K562 treated with DMSO at 1 percent for 12 hours (cell line): ENCODE measurements around the gene SLC39A9. TPM values are rescaled to one million over a fixed set of nuclear protein-coding genes. Genes with fewer than 3 reads are reported as not detected.

Experiments used
- total RNA-seq: library from RNA; unstranded; fragments of 300-600 nt; gene quantifications from 2 replicates; pipeline ENCODE4 v1.2.3, GENCODE V29; 2022; ENCODE audit not compliant: insufficient read depth

Gene SLC39A9, protein sequence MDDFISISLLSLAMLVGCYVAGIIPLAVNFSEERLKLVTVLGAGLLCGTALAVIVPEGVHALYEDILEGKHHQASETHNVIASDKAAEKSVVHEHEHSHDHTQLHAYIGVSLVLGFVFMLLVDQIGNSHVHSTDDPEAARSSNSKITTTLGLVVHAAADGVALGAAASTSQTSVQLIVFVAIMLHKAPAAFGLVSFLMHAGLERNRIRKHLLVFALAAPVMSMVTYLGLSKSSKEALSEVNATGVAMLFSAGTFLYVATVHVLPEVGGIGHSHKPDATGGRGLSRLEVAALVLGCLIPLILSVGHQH
- 14.4 and 30.1 TPM in 2 replicates for total RNA-seq

GRCh38 chr14:69398053-69398817, at the start of gene SLC39A9, which contains the start of gene ERH:
SLC39A9 (plus strand) TSS chr14:69398692; CDS start chr14:69399370, 678 bp downstream.
ERH (minus strand) TSS chr14:69398299; CDS start chr14:69398233, 66 bp downstream.

GRCh38 chr14:69484444-69485314, 86.2 kb downstream of the SLC39A9 start, which contains the start of gene PLEKHD1:
PLEKHD1 (plus strand) TSS chr14:69484728; CDS start chr14:69484966, 238 bp downstream.

Other genes with a start within 250 kb of the SLC39A9 start
- gene DCAF5, start 245.6 kb upstream of the SLC39A9 start, total RNA-seq = 7.8 and 28.9 TPM in 2 replicates
- 2.9 and 7.0 TPM in 2 replicates for gene EXD2, start 207.2 kb upstream of the SLC39A9 start, total RNA-seq
- gene GALNT16, start 138.5 kb upstream of the SLC39A9 start, total RNA-seq = not detected in 2 replicates
- gene ERH, start 393 bp upstream of the SLC39A9 start, total RNA-seq = 94.0 and 119 TPM in 2 replicates
- not detected in 2 replicates for gene PLEKHD1, start 86.0 kb downstream of the SLC39A9 start, total RNA-seq
- gene CCDC177, start 176.2 kb downstream of the SLC39A9 start, total RNA-seq = not detected in 2 replicates
- 3.3 and 9.6 TPM in 2 replicates for gene SUSD6, start 212.9 kb downstream of the SLC39A9 start, total RNA-seq